Stomach smooth muscle (tissue), 2 donors: ENCODE data around the gene CLEC4G.

Experiments used
- H3K27ac ChIP-seq: one replicate; pipeline ENCODE4 v1.7.0; 2013; ENCODE audit warnings: mild to moderate bottlenecking, low read length, inconsistent platforms
- H3K27me3 ChIP-seq, 2 donors: one replicate each; pipeline ENCODE4 v1.7.0; 2013; ENCODE audit warnings: low read length in 2 of 2; ENCODE audit not compliant: insufficient read depth in 2 of 2, control insufficient read depth in 1 of 2
- H3K36me3 ChIP-seq, 2 donors: one replicate each; pipeline ENCODE4 v1.7.0; 2013; ENCODE audit warnings: low read length in 2 of 2; ENCODE audit not compliant: control insufficient read depth in 2 of 2, insufficient read depth in 2 of 2
- H3K4me1 ChIP-seq: one replicate; pipeline ENCODE4 v1.7.0; 2013; ENCODE audit warnings: low read length; ENCODE audit not compliant: control insufficient read depth, insufficient read depth
- H3K4me3 ChIP-seq, 2 donors: one replicate each; pipeline ENCODE4 v1.7.0; 2013; ENCODE audit warnings: low read length in 2 of 2
- H3K9ac ChIP-seq, 2 donors: one replicate each; pipeline ENCODE4 v1.7.0; 2013; ENCODE audit warnings: low read length in 2 of 2, mild to moderate bottlenecking in 1 of 2
- H3K9me3 ChIP-seq, 2 donors: one replicate each; pipeline ENCODE4 v1.7.0; 2013; ENCODE audit warnings: low read length in 2 of 2; ENCODE audit not compliant: control insufficient read depth in 2 of 2
- donor health status: healthy.
- donor health status: Pancreatic carcinoma.

Gene CLEC4G

DNA sequence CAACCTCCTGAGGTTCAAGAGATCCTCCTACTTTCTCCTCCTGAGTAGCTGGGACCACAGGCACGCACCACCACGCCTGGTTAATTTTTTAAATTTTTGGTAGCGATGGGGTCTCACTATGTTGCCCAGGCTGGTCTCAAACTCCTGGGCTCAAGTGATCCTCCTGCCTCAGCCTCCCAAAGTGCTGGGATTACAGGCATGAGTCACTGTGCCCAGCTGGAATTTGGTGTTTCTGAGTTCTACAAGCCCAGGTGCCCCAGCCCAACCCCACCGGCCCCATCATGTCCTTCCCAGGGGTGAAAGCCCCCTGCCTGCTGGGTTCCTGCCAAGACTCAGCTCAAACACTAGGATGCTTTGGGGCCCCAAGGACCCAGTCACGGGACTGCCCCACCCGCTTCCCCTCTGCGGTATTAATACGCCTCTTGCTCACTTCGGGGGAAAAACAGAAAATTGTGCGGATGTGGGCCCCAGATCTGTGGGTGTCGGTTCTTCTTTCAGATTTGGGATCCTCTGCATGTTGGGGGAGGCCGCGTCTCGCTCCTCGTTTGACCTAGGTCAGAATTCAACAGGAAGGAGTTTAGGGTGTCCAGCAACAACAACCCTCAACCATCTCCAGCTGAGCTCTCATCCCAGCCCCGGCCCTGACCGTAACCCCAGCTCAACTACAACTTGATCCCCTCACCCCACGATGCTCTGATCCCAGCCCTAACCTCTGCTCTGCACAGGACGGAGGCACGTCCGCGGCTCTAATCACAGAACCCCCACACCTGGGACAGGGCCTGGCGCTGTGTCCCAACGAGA is 26.3 kb downstream of the CLEC4G start:
- no peaks in the 10 kb centered on the region for H3K9me3 ChIP-seq
- no peaks in the 10 kb centered on the region for H3K4me1 ChIP-seq
- no peak overlapping the region for H3K27ac ChIP-seq
- H3K27me3 ChIP-seq = peaks cover 7 to 9% of the 10 kb centered on the region in 2 donors
- H3K36me3 ChIP-seq = no peaks in the 10 kb centered on the region
- no peak overlapping the region for H3K9ac ChIP-seq
- H3K4me3 ChIP-seq = no peak overlapping the region

DNA sequence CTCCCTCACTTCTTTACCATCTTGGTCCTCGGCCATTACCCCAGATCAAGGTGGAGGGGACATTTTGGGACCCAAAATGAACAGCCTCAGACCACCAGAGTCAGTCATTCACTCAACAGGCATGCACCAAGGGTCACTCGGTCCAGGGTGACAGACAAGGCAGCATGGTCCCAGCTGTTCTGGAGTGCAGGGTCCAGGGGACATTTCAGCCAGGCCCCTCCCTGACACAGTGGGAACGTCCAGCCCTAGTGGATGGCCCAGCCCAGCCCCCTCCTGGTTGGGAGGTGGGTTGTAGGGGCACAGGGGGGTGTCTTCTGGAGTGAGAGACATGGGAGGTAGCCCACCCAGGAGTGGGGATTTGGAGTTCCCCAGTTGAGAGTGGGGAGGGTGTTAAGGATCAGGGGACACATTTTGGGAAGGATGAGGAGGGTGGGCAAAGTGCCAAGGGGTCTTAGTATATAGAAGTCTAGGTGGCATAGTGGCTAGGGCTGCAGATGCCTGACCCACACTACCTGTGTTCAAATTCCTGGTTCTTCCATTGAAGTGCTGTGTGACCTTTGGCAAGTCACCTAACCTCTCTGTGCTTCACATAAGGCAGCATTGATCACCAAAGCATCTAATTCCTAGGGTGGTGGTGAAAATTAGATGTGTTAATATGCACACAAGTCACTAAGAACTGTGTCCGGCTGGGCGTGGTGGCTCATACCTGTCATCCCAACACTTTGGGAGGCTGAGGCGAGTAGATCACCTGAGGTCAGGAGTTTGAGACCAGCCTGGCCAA is 27.4 kb downstream of the CLEC4G start:
- no peaks in the 10 kb centered on the region for H3K9me3 ChIP-seq
- no peaks in the 10 kb centered on the region for H3K4me1 ChIP-seq
- no peak overlapping the region for H3K9ac ChIP-seq
- H3K27ac ChIP-seq = no peak overlapping the region
- no peak overlapping the region for H3K4me3 ChIP-seq
- H3K27me3 ChIP-seq = peaks cover 7 to 9% of the 10 kb centered on the region in 2 donors
- no peaks in the 10 kb centered on the region for H3K36me3 ChIP-seq

DNA sequence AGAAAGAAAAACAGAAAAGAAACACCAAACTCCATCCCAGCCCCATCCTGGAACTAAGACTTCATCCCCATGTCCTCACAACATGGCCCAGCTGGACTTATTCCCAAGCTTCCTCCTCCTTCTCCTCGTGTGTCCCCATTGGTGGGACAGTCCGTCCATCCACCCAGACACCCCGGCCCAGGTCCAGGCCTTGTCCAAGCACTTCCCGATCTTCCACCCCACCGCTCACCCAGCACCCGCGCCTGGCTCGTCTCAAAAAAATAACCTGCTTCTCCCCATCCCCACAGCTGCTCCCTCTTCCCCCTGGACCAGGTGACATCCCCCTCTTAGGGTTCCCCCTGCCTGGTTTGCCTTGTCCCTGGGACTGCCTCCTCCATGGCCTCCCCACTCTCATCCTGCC is 28.6 kb downstream of the CLEC4G start:
- H3K9ac ChIP-seq = no peak overlapping the region
- H3K27ac ChIP-seq = no peak overlapping the region
- no peaks in the 10 kb centered on the region for H3K4me1 ChIP-seq
- H3K9me3 ChIP-seq = no peaks in the 10 kb centered on the region
- peaks cover 9 to 13% of the 10 kb centered on the region in 2 donors for H3K27me3 ChIP-seq
- H3K36me3 ChIP-seq = no peaks in the 10 kb centered on the region
- no peak overlapping the region for H3K4me3 ChIP-seq

DNA sequence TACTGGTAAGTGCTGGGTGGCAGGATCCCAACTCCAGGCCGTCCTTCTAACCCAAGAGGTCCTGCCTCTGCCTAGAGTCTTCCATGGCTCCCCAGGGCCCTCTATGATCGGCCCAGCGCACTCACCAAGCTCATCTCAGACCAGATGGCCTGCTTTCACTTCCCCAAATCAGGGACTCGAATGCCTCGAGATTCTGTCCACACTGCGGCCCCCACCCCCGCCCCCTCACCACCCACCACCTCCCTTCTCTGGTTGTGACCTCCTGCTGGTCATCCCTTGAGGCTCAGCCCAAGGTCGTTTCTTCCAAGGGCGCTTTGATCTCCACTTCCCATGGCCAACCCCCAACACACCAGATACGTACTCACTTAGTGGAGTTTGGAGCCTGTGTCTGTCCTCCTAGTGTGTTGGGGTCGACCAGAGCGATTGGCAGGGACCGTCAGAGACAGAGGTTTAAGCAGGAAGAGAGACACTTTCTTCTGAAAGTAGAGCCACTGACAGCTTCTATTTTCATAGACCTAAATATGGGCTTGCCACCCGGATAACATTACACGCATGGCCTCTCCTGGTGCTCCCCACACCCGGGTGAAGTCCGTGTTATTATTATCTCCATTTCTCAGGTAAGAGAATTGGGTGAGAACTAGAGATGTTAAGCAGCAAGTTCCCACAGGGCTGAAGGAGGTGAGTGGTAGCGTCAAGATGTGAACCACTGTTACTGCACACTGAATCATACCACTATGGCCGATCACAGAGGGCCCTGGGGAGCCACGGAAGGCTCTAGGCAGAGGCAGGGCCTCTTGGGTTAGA is 30.1 kb downstream of the CLEC4G start, which contains the start of gene FCER2:
FCER2 (minus strand) TSS at position 478 of the 804 bp plus-strand sequence. CDS start 2,371 bp downstream, outside the sequence.
- Histone ChIP-seq H3K36me3 (no peaks in the 10 kb centered on the region), H3K27me3 (peaks cover 18 to 27% of the 10 kb centered on the region in 2 donors), H3K9me3 (no peaks in the 10 kb centered on the region), H3K9ac (no peak within 1 kb of the TSS), H3K4me3 (no peak within 1 kb of the TSS), H3K4me1 (no peaks in the 10 kb centered on the region), H3K27ac (no peak within 1 kb of the TSS)

DNA sequence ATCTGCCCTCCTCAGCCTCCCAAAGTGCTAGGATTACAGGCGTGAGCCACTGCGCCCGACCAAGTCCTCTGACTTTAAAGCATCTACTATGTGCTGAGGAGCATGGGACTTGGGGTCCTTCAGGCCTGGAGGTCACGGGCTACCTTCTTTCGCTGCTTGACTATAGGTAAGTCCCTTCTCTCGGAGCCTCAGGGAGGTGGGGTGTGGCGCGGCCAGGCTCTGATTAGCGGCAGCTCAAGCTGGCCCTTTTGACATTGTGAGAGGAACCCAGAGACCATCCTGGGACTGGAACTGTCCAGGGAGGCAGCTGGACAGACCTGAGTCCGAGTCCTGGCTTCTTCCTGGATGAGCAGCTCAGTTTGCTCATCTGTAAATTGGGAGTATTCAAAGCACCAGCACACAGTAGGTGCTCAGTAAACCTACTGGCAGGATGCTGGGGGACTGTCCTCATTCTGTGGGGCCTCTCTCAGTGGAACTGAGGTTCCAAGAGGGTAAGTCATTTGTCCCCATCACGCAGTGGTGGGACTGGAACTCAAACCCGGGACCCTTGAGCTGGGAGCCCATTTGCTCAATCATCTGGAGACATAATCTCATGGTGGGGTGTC is 30.8 kb downstream of the CLEC4G start:
- Histone ChIP-seq H3K9ac (no peak overlapping the region), H3K9me3 (no peaks in the 10 kb centered on the region), H3K27ac (no peak overlapping the region), H3K27me3 (peaks cover 18 to 30% of the 10 kb centered on the region in 2 donors), H3K36me3 (no peaks in the 10 kb centered on the region), H3K4me1 (no peaks in the 10 kb centered on the region), H3K4me3 (no peak overlapping the region)

DNA sequence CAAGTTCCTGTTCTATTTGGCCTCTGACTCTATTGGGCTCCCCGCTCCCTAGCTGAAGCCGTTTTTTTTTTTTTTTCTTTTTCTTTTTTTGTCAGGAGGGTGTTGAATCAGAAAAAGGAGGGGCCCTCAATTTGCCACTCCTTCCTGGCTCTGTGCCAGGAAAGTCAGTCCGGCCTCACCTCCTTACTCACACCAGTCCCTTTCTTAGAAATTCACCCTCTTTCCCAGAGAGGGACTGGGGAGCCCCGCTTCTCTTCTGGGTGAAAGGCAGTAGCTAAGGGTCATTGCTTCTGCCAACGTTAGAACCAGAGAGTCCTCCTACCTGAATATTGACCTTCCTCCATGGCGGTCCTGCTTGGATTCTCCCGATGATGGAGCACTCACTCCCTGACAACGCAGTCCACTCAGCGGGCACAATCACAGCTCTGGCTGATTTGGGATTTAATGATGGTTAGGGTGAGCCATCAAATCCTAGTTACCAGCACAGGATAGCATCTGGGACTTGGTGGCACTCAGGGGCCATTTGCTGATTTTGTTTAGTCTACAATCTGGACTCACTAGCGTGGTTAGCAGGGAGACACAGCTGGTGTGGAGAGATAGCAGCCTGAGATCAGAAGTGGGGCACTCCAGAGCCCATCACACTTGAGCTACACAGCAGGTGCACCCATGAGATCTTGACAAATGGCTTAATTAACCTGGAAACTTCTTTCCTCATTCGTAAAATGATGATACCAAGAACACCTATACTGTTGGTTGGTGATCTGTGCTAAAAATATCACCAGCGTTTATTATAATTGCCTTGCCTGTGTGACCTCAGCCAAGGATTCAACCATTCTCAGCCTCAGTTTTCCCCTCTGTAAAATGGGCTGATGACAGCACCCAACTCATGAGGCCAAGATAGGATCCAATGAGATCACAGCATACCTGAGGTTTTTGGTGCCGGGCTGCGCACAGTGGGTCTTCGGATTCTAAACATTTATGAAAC is 32.2 kb downstream of the CLEC4G start:
- Histone ChIP-seq H3K27ac (no peak overlapping the region), H3K9ac (no peak overlapping the region)

DNA sequence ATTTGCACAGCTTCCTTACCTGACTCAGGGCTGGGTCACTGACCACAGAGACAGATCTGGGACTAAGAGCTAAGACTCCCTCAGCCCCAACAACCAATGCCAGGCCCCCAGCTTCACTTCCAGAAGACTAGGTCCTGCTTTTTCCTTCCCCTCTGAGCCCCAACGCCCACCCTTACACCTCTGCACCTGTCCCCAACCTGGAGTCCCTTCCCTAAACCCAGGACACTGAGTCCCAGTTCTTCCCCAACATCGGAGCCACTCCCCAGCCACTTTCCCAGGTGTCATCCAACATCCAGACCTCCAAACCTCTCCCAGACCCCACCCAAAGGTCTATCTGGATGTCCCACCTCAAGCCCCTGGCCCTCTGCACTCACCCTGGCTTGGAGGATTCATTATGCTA is 32.9 kb downstream of the CLEC4G start:
- no peak overlapping the region for H3K27ac ChIP-seq
- no peak overlapping the region for H3K4me3 ChIP-seq
- peaks cover 15 to 28% of the 10 kb centered on the region in 2 donors for H3K27me3 ChIP-seq
- no peaks in the 10 kb centered on the region for H3K36me3 ChIP-seq
- H3K9me3 ChIP-seq = no peaks in the 10 kb centered on the region
- no peak overlapping the region for H3K9ac ChIP-seq
- no peaks in the 10 kb centered on the region for H3K4me1 ChIP-seq

More for the DNA sequence above, 32.2 kb downstream of the CLEC4G start:
- H3K9me3 ChIP-seq = no peaks in the 10 kb centered on the region
- peaks cover 18 to 30% of the 10 kb centered on the region in 2 donors for H3K27me3 ChIP-seq
- H3K36me3 ChIP-seq = no peaks in the 10 kb centered on the region
- H3K4me1 ChIP-seq = no peaks in the 10 kb centered on the region
- no peak overlapping the region for H3K4me3 ChIP-seq

DNA sequence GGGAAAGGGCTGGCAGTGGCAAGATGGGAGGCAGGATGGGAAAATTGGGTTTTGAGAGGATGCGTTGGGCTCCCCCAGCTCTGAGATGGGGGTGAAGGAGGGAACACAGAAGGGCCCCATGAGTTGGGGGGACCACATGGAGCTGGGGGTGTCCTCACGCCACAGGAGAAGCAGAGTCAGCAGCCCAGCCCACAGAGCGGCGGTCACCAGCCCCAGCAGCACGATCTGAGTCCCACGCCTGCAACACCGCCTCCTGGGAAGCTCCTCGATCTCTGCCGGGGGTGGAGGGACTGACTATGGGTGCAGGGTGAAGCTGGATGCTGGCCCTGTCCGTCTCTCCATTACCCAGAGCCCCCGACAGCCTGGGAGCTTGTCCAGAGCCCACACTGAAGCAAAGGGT is 33.3 kb downstream of the CLEC4G start:
- H3K27me3 ChIP-seq = peaks cover 15 to 28% of the 10 kb centered on the region in 2 donors
- H3K36me3 ChIP-seq = no peaks in the 10 kb centered on the region
- H3K9me3 ChIP-seq = no peaks in the 10 kb centered on the region
- no peak overlapping the region for H3K4me3 ChIP-seq
- H3K4me1 ChIP-seq = no peaks in the 10 kb centered on the region
- H3K27ac ChIP-seq = no peak overlapping the region
- H3K9ac ChIP-seq = no peak overlapping the region

DNA sequence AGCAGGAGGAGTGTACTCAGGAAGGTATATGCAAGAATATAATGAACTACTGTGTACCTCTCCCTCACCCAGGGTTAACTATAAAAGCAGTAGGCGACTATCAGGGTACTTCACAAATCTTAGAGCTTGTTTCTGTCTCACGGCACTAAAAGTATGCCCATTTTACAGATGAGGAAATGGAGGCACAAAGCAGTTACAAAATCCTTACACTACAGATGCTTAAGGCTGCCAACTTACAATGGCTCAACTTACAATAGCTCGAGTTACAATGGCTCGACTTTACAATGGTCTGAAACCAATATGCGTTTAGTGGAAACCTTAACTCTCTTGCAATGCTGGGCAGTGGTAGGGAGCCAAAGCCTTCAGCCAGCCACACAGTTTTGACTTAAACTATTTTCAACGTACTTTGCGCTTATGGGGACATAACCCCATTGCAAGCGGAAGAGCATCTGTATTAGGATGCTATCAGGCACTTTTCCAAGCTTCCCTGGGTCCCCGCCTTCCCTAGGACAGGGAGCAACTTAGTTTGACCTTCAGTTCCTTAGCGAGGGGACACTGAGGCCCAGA is 34.1 kb downstream of the CLEC4G start:
- Histone ChIP-seq H3K4me1 (no peaks in the 10 kb centered on the region), H3K4me3 (no peak overlapping the region), H3K27ac (no peak overlapping the region), H3K9me3 (no peaks in the 10 kb centered on the region), H3K9ac (no peak overlapping the region), H3K36me3 (no peaks in the 10 kb centered on the region), H3K27me3 (peaks cover 15 to 33% of the 10 kb centered on the region in 2 donors)
